Hematopoietic multipotent progenitor cell treated with erythropoietin and hydrocortisone succinate and interleukin-3 and kit ligand, for 15 days (in vitro differentiated cells): ENCODE measurements around the gene GRIA4.
"Not testable (repeated sequence)": the region's sequence is repeated elsewhere in the genome, so short reads cannot be mapped to it uniquely, and the experiment has no call there.

Source experiments
- DNase-seq: peaks from one replicate; pipeline ENCODE4 v3.0.0-alpha.2; 2015; ENCODE audit warnings: low spot score

Gene GRIA4

GRCh38 chr11:105719073-105719822 is 109.4 kb downstream of the GRIA4 start:
- DNase-seq = no peak

GRCh38 chr11:105720096-105720495 is 110.2 kb downstream of the GRIA4 start:
- DNase-seq = no peak

GRCh38 chr11:105723269-105723668 is 113.4 kb downstream of the GRIA4 start:
- DNase-seq = no peak

- DNase-seq = no peak
These were observed 122.7 kb downstream of the GRIA4 start for GRCh38 chr11:105732611-105733010.

- no peak for DNase-seq
These were observed 124.6 kb downstream of the GRIA4 start for GRCh38 chr11:105734426-105734825.

GRCh38 chr11:105738251-105738650 is 128.4 kb downstream of the GRIA4 start:
- no peak for DNase-seq

GRCh38 chr11:105738986-105739795 is 129.3 kb downstream of the GRIA4 start:
- no peak for DNase-seq

- no peak for DNase-seq
These were observed 130.5 kb downstream of the GRIA4 start for GRCh38 chr11:105740164-105740903.

GRCh38 chr11:105741488-105742020 is 131.7 kb downstream of the GRIA4 start:
- no peak for DNase-seq

- no peak for DNase-seq
These were observed 144.4 kb downstream of the GRIA4 start for GRCh38 chr11:105754260-105754659.

GRCh38 chr11:105754716-105755115 is 144.8 kb downstream of the GRIA4 start:
- DNase-seq = no peak

- DNase-seq = no peak
These were observed 147.2 kb downstream of the GRIA4 start for GRCh38 chr11:105757107-105757506.

- DNase-seq = no peak
These were observed 153.7 kb downstream of the GRIA4 start for GRCh38 chr11:105763594-105763993.

- DNase-seq = no peak
These were observed 158.1 kb downstream of the GRIA4 start for GRCh38 chr11:105767931-105768330.

GRCh38 chr11:105769627-105770026 is 159.8 kb downstream of the GRIA4 start:
- DNase-seq = no peak

GRCh38 chr11:105773452-105773851 is 163.6 kb downstream of the GRIA4 start:
- DNase-seq = not testable (repeated sequence)

GRCh38 chr11:105774899-105775298 is 165.0 kb downstream of the GRIA4 start:
- no peak for DNase-seq

- DNase-seq = no peak
These were observed 171.1 kb downstream of the GRIA4 start for GRCh38 chr11:105780781-105781525.

- DNase-seq = no peak
These were observed 171.9 kb downstream of the GRIA4 start for GRCh38 chr11:105781807-105782206.

GRCh38 chr11:105783216-105783615 is 173.3 kb downstream of the GRIA4 start:
- DNase-seq = no peak

- DNase-seq = not testable (repeated sequence)
These were observed 176.0 kb downstream of the GRIA4 start for GRCh38 chr11:105785850-105786249.

- DNase-seq = no peak
These were observed 176.9 kb downstream of the GRIA4 start for GRCh38 chr11:105786741-105787140.
